Stimulated activated CD4-positive, alpha-beta T cell treated with anti-CD3 and anti-CD28 coated beads, TNF-alpha, amount 100 ng/mL, for 24 hours (primary cell): ENCODE results near the gene KIF26A.

ENCODE experiments used
- DNase-seq, 3 experiments: peaks; one replicate each; pipeline ENCODE4 v3.0.0-alpha.2; 2020; ENCODE audit warnings: low read depth in 3 of 3

KIF26A gene

GRCh38 chr14:104177411-104177810 is 39.0 kb downstream of the KIF26A start:
- no peak for DNase-seq

GRCh38 chr14:104178279-104178678 is 39.9 kb downstream of the KIF26A start:
- DNase-seq = no peak

- DNase-seq = no peak
Measured at GRCh38 chr14:104179126-104179525, 40.7 kb downstream of the KIF26A start.

DNA sequence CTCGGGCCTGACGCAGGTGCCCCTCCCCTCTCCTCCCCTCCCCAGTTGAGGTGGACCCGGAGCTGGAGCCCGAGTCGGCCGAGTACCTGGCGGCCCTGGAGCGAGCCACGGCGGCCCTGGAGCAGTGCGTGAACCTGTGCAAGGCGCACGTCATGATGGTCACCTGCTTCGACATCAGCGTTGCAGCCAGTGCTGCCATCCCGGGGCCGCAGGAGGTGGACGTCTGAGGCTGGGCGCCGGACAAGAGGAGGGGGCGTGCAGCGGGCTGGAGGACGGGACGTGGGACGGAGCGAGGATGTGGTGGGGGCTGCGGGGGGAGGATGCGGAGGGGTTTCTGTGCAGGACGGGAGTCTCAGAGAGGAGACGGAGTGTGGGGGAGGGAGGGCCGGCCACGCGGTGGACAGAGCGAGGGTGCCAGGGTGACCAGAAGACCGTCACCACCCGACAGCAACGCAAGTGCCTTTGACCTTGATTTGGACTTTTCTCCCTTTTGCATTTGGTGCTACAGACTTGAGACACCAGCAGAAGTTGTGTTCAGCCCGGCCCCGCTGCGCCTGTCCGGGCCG is 41.3 kb downstream of the KIF26A start:
- no peak for DNase-seq

- DNase-seq = no peak
Measured at GRCh38 chr14:104180561-104181165, 42.3 kb downstream of the KIF26A start.

GRCh38 chr14:104181761-104182530 is 43.6 kb downstream of the KIF26A start:
- DNase-seq = no peak

- DNase-seq = no peak
Measured at GRCh38 chr14:104182857-104183425, 44.6 kb downstream of the KIF26A start.

- no peak for DNase-seq
Measured at GRCh38 chr14:104183796-104184195, 45.4 kb downstream of the KIF26A start.

DNA sequence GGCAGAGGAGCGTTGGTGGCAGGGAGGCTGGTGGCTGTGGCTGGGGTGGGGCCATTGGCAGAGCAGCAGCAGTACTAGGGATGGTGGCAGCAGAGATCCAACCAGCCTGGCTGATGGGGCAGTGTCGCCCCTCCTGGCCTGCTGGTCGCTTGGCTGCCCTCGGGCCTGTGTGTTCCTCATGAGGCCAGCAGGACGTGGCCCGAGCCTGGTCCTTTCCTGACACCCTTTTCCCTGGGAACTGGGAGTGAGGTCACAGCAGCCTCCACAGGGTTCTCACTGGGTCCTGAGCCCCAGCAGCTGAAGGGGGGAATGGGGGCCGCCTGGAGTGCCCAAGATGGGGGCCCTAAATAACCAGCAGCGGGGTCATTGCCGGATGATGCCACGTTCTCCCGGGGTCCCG is 46.1 kb downstream of the KIF26A start:
- no peak for DNase-seq

DNA sequence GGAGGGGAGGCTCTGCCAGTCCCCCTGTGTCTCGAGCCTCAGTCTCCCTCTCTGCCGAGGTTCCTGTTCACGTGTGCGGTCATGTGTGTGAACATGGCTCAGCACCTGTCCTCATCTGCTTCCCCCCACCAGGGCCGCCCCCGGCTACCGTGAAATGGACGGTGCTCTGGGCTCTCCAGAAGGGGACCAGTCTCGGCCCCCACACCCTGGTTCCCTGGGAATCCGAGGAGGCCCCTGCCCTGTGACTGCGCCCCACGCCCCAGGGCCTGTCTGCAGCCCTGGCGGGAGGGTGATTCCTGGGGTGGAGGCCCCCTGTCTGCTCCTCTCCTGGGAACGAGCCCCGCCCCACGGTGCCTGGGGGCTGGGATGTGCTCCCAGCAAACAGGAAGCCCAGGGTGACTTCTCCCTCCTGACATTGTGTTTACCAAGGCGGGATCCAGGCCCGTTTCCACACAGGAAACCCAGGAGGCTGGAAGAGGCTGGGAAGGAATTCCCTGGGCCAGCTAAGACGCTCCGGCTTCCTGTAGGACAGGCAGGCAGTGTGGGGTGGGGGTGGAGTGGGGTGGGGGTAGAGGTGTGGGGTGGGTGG is 46.6 kb downstream of the KIF26A start:
- no peak for DNase-seq

DNA sequence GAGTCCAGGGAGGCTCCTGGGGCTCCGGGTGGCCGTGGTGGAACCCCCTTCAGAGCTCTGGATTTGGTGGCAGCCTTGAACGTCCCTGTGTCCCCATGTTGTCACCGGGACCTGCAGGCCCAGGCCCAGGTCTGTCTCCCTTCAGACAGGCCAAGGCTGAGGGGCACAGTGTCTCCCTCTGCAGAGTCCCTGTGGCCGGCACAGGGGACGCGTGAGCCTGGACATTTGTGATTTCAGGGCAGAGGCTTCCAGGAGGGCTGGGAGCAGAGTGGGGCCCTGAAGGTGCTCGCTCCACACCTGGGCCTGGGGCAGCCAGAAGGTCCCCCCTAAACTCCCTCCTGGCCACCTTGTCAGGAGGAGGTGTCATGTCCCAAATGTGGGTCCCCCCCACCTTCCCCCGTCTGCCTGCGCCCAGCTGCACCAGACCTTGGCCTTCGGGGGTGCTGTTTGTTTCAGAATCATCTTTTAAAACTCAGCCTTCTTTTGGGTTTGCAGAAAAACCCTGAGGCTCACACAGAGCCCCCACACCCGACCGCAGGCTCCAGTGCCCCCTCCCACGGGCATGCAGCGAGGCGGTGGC is 47.6 kb downstream of the KIF26A start:
- no peak for DNase-seq

DNA sequence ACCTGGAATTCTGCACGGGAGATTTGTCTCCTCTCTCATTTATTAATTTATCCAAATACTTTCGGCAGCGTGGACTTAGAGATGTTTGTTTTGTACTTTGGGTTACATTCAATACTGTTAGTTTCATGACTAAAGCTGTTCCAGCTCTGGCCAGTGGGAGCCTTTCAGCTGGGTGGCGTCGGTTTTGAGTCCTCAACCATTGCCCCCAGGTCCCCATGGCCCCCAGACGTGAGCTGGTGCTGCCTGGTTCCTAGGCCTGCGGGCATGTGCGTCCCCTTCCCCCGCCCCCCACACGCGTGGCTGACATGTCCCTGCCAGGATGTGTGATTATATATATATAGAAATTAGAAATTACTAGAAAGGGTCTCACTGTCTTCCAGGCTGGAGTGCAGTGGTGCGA is 48.2 kb downstream of the KIF26A start:
- no peak for DNase-seq

DNA sequence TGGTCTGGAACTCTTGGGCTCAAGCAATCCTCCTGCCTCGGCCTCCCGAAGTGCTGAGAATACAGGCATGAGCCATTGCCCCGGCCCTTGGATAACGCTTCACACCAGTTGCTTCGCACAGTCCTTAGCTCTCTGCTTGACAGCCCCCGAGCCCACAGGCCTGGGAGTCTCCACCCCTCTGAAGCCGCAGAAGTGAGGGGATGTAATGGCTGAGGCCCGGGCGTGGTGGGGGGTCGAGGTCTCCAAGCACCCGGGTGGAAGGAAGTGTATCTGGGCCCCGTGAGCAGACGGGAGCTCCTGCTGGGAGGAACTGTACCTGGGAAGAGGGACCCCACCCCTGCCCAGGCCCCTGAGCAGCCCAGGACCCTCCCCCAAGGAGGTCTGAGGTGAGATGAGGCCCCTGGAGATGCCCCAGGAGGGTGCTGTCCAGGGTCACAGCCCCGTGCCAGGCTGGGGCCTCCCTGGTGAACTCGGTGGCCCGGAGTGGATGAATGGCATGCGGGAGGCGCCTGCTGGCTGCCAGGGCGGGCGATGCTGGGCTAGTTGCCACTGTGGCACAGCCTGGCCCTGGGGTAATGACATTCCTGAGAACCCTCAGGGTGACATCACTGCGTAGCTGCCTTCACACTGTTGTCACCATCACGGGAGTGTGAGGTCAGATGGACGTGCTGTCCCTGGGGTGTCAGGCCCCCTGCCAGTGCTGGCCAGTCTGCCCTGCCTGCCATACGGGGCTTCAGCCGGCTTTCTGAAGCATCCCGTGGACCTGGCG is 48.9 kb downstream of the KIF26A start:
- no peak for DNase-seq

DNA sequence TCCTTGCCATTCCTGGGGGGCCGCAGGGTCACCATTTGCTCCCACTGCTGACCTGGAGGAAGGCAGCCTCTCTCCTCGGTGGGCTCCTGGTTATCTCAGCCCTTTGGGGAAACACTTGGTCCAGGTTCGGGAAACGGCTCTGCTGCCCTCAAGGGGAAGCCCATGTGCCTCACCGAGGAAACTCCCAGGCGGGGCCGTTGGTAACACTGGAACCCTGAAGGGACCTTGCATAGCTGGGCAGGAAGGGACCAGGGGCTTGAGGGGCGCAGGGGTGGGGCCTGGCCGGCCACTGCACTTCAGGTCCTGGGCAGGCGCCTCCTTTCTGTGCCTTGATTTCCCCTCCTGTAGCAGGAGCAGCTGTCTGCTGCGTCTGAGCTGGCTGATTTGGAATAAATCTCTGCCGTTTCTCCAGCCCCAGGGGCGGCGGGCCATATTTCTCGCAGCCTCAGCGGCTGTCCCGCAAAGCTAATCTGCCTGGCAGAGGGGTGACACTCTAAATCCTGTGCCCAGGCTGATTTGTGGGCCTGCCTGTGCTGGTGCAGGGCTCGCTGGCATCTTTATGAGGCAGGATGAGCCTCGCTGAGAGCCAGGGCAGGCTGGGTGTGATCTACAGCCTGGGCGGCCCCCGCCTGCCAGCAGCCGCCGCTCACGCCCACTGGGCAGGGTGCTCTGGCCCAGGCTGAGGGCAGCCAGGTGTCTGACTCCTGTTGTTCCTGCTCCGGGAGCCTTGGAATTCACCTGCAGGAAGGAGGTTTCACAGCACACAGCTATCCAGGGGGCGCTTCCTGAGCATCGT is 49.7 kb downstream of the KIF26A start:
- DNase-seq = no peak

DNA sequence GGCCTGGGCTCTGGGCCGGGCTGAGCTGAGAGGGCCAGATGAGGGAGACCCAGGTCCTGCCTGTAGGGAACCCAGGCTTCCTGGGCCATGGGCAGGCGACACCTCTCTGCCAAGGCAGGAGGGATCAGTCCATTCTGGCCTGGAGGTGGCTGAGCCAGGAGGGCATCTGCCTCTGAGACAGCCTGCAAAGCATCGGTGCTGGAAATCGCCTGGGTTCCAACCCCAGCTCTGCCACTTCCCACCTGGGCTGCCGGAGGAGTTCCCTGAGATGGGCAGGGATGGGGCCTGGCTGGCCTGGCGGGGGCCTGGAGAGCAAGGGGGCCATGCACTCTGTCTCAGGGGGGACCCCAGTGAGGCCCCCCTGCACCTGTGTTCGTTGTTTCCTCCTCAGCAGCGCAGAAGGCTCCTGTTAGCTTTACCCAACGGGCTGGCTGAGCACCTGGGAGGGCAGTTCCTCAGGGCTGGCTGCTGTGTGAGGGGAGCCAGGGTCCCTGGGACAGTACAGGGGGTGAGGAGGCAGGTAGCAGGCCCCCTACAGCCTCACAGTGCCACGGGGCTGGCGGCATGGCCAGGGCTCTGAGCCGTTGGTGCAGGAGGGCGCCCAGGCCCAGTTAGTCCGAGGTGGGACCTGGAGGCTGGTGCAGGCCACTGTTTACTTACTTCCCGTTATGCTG is 50.5 kb downstream of the KIF26A start:
- no peak for DNase-seq

DNA sequence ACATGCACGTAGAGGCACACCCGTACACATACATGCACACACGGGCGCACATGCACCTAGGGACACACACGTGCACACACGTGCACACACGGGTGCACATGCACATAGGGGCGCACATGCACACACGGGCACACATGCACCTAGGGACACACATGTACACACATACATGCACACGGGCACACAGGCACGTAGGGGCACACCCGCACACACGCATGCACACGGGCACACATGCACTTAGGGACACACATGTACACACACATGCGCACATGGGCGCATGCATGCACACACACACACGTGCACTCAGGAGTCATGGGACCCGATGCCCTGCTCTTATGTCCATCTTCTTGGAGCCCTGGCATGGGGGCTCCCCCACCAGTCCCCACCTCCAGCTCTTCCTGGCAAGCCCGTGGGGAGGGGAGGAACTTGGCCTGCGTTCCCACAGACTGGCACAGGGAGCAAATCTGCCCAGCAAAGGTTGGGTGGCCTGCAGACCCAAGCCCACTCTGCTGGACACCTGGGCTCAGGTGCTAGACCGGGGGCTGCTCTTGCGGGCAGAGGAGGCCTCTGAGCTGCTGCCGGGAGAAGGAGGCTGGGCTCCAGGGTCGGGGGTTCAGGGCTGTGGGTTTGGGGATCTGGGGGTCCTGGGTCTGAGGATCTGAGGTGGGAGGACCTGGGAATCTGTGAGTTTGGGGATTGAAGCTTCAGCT is 51.4 kb downstream of the KIF26A start:
- DNase-seq = no peak

- no peak for DNase-seq
Measured at GRCh38 chr14:104190396-104191000, 52.1 kb downstream of the KIF26A start.

DNA sequence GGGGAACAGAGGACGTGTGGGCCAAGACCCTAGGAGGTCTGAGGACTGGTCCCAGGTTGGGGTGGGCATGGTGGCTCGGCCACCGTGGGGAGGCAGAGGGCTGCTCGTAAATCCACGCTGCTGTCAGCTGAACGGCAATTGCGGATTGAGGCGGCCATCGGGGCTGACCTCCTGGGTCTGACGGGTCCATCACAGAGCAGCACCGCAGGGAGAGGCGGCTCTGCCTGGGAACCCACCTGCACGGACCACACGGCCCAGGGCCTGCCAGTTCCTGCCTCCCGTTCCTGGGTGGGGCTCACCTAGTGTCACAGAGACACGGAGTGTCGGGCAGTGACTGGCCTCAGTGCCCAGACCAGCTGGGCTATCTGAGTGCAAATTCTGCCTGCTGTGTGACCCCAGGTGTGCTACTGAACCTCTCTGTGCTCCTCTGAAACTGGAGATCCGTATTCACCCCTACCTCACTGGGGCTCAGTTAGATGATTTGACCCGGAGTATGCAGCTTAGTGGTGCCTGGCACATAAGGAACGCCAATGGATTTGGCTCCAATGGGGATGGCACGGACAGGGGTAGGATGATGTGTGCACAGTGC is 53.1 kb downstream of the KIF26A start:
- no peak for DNase-seq
